IMR-90 (cell line): ENCODE measurements around the gene HLA-B. TPM values are rescaled to one million over a fixed set of nuclear protein-coding genes. Genes with fewer than 3 reads are reported as not detected.

Source experiments
- ATAC-seq: fragments of 200-7000 bp; cut with Tn5 transposase; 2 replicates; pipeline ENCODE4 v1.9.1; 2020; ENCODE audit warnings: low read depth, mild to moderate bottlenecking, moderate library complexity
- BruUV-seq: library from RNA; stranded (reverse); fragments of 400-500 nt; replicated peaks from 2 replicates; lab custom pipeline; 2021; lab: Mats Ljungman, UMichigan
- CTCF ChIA-PET: fragments of 300-600 bp; formaldehyde crosslinking; extraction: SDS; loops from one replicate; lab custom pipeline; 2021; ENCODE audit warnings: antibody characterized with exemption; lab: Yijun Ruan, JAX
- POLR2A ChIA-PET: fragments of 300-600 bp; sonication (Branson Sonifier 250); formaldehyde crosslinking; loops from one replicate; lab custom pipeline; 2022; ENCODE audit warnings: antibody characterized with exemption; ENCODE audit not compliant: unreplicated experiment; lab: Charles Lee
- DNase-seq: peaks from one replicate; pipeline ENCODE4 v3.0.0; 2013
- H2AFZ ChIP-seq: replicated peaks from 2 replicates; pipeline ENCODE3; 2013; ENCODE audit warnings: low read length, mild to moderate bottlenecking; ENCODE audit not compliant: poor library complexity
- H2AK5ac ChIP-seq: 2 replicates; pipeline ENCODE4 v1.6.1; 2013; ENCODE audit warnings: low read depth, low read length, inconsistent platforms
- H2AK9ac ChIP-seq: replicated peaks from 2 replicates; pipeline ENCODE3; 2013; ENCODE audit warnings: mild to moderate bottlenecking, low read depth, low read length, moderate library complexity; ENCODE audit not compliant: poor library complexity
- H2BK120ac ChIP-seq: 2 replicates; pipeline ENCODE4 v1.6.1; 2013; ENCODE audit warnings: low read depth, low read length, inconsistent platforms
- H2BK15ac ChIP-seq: 3 replicates; pipeline ENCODE4 v1.6.1; 2013; ENCODE audit warnings: low read depth, low read length, inconsistent platforms
- H2BK20ac ChIP-seq: 2 replicates; pipeline ENCODE4 v1.6.1; 2013; ENCODE audit warnings: low read depth, mild to moderate bottlenecking, inconsistent platforms, low read length, moderate library complexity
- H2BK5ac ChIP-seq: 2 replicates; pipeline ENCODE4 v1.6.1; 2013; ENCODE audit warnings: mild to moderate bottlenecking, low read depth, low read length, inconsistent platforms; ENCODE audit not compliant: poor library complexity, severe bottlenecking
- H3K14ac ChIP-seq: replicated peaks from 2 replicates; pipeline ENCODE4 v1.6.1; 2013; ENCODE audit warnings: low read depth, low read length, inconsistent platforms
- H3K18ac ChIP-seq: 2 replicates; pipeline ENCODE4 v1.6.1; 2013; ENCODE audit warnings: low read depth, low read length, control low read depth
- H3K23ac ChIP-seq: 2 replicates; pipeline ENCODE4 v1.6.1; 2013; ENCODE audit warnings: low read depth, low read length, inconsistent platforms
- H3K27ac ChIP-seq: 2 replicates; pipeline ENCODE4 v1.5.1; 2013; ENCODE audit warnings: mild to moderate bottlenecking, control low read depth, low read length; ENCODE audit not compliant: insufficient read depth
- H3K27me3 ChIP-seq: 2 replicates; pipeline ENCODE4 v1.6.1; 2013; ENCODE audit warnings: low read length; ENCODE audit not compliant: control insufficient read depth, insufficient read depth
- H3K36me3 ChIP-seq: 2 replicates; pipeline ENCODE4 v1.6.1; 2013; ENCODE audit warnings: low read length, mixed read lengths; ENCODE audit not compliant: control insufficient read depth, insufficient read depth
- H3K4ac ChIP-seq: 2 replicates; pipeline ENCODE4 v1.6.1; 2013; ENCODE audit warnings: low read depth, low read length, inconsistent platforms
- H3K4me1 ChIP-seq: 2 replicates; pipeline ENCODE4 v1.6.1; 2013; ENCODE audit warnings: low read length, mixed read lengths; ENCODE audit not compliant: control insufficient read depth, insufficient read depth
- H3K4me2 ChIP-seq: 2 replicates; pipeline ENCODE4 v1.6.1; 2013; ENCODE audit warnings: low read depth, mild to moderate bottlenecking, control low read depth, low read length, moderate library complexity
- H3K4me3 ChIP-seq: 2 replicates; pipeline ENCODE4 v1.5.1; 2013; ENCODE audit warnings: low read depth, mild to moderate bottlenecking, control low read depth, low read length, moderate library complexity; ENCODE audit not compliant: insufficient read depth
- H3K56ac ChIP-seq: 2 replicates; pipeline ENCODE4 v1.6.1; 2013; ENCODE audit warnings: low read length, inconsistent platforms; ENCODE audit not compliant: insufficient read depth; ENCODE audit errors: extremely low read depth
- H3K79me1 ChIP-seq, 2 experiments: 2 replicates each; pipeline ENCODE4 v1.6.1; 2013; ENCODE audit warnings: low read length in 2 of 2, inconsistent platforms in 1 of 2, low read depth in 1 of 2
- H3K9ac ChIP-seq: 2 replicates; pipeline ENCODE4 v1.6.1; 2013; ENCODE audit warnings: low read depth, low read length, control low read depth
- H3K9me1 ChIP-seq: 2 replicates; pipeline ENCODE4 v1.6.1; 2013; ENCODE audit warnings: low read length, inconsistent platforms; ENCODE audit not compliant: insufficient read depth
- H3K9me3 ChIP-seq: 2 replicates; pipeline ENCODE4 v1.6.1; 2013; ENCODE audit warnings: low read length; ENCODE audit not compliant: control insufficient read depth, insufficient read depth
- H4K20me1 ChIP-seq: 2 replicates; pipeline ENCODE4 v1.6.1; 2013; ENCODE audit warnings: low read length, inconsistent platforms; ENCODE audit not compliant: insufficient read depth
- H4K5ac ChIP-seq: 2 replicates; pipeline ENCODE4 v1.6.1; 2013; ENCODE audit warnings: mild to moderate bottlenecking, low read depth, low read length, control low read depth
- H4K8ac ChIP-seq, 2 experiments: 2 replicates each; pipeline ENCODE4 v1.6.1; 2013; ENCODE audit warnings: low read depth in 2 of 2, low read length in 2 of 2, control low read depth in 1 of 2, inconsistent platforms in 1 of 2
- H4K91ac ChIP-seq: 2 replicates; pipeline ENCODE4 v1.6.1; 2013; ENCODE audit warnings: low read depth, low read length, inconsistent platforms; ENCODE audit not compliant: insufficient read depth
- BHLHE40 ChIP-seq: fragments of 150-350 bp; IDR thresholded peaks from 2 replicates; pipeline ENCODE4 v1.6.1; 2016; ENCODE audit warnings: mild to moderate bottlenecking, low read depth, low read length
- WGBS, 2 experiments: methylation state at CpG; one replicate each; pipeline versions ENCODE4 v1.1.5 to v1.1.7; 2013; ENCODE audit warnings: missing lambda C conversion rate in 2 of 2; ENCODE audit not compliant: insufficient read length in 1 of 2; ENCODE audit errors: extremely low coverage in 2 of 2; 5-methylcytosine and 5-hydroxymethylcytosine counted together
- dilution Hi-C: fragments of 300-500 bp; cut with HindIII; formaldehyde crosslinking; loops from one replicate; pipeline ENCODE4 v1.14.3; 2018; ENCODE audit warnings: low sequenced_read_pairs; ENCODE audit not compliant: unreplicated experiment
- in situ Hi-C: fragments of 300-500 bp; cut with MboI; formaldehyde crosslinking; loops from 3 replicates; pipeline ENCODE4 v1.14.3; 2019; ENCODE audit warnings: low sequenced_read_pairs, inconsistent platforms, mixed read lengths
- intact Hi-C: fragments of 100-400 bp; cut with micrococcal nuclease; formaldehyde crosslinking; loops from 2 replicates; pipeline ENCODE4 v1.10.0; 2022
- polyA plus RNA-seq, 3 experiments: library from polyadenylated mRNA; depleted of rRNA; stranded (reverse); fragments of >200 nt; gene quantifications; 2 replicates each; pipeline ENCODE4 v1.2.3, GENCODE V29; 2012; ENCODE audit warnings: low replicate concordance in 1 of 3
- total RNA-seq: library from RNA; depleted of rRNA; stranded (reverse); fragments of >200 nt; gene quantifications from 2 replicates; pipeline ENCODE4 v1.2.3, GENCODE V29; 2012
- TF ChIP-seq, protein P1 (sequence below): conservative IDR thresholded peaks from 2 replicates; pipeline ENCODE4 v1.5.1; 2012; ENCODE audit warnings: mild to moderate bottlenecking, low read depth, low read length, improper control_type of control experiment

HLA-B gene
- total and polyA plus RNA-seq, 2 of the 4 experiments (the other 2 are of a cell fraction): 44.1 to 309 TPM

DNA sequence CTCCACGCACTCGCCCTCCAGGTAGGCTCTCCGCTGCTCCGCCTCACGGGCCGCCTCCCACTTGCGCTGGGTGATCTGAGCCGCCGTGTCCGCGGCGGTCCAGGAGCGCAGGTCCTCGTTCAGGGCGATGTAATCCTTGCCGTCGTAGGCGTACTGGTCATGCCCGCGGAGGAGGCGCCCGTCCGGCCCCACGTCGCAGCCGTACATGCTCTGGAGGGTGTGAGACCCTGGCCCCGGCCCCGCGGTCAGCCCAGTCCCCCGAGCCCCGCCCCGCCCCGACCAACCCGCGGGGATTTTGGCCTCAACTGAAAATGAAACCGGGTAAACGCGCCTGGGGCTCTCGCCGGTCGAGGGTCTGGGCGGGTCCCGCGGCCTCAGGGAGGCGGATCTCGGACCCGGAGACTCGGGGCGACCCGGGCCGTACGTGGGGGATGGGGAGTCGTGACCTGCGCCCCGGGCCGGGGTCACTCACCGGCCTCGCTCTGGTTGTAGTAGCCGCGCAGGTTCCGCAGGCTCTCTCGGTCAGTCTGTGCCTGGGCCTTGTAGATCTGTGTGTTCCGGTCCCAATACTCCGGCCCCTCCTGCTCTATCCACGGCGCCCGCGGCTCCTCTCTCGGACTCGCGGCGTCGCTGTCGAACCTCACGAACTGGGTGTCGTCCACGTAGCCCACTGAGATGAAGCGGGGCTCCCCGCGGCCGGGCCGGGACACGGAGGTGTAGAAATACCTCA is 598 bp downstream of the HLA-B start:
- Histone ChIP-seq H3K9ac (peak overlapping the region; percentile 48), H2BK5ac (no peak overlapping the region), H2AFZ (peak overlapping the region; percentile 86), H2BK20ac (no peak overlapping the region), H3K9me3 (no peaks in the 10 kb centered on the region), H3K4me1 (peaks cover 4% of the 10 kb centered on the region; the same call in 1 of the 2 replicates), H2BK15ac (no peak overlapping the region), H4K20me1 (peaks cover 7% of the 10 kb centered on the region; the same call in 1 of the 2 replicates), H2BK120ac (no peak overlapping the region), H4K5ac (no peak overlapping the region), H4K91ac (no peak overlapping the region), H3K4me2 (peak overlapping the region; percentile 76), H3K18ac (no peak overlapping the region), H2AK9ac (no peak overlapping the region), H3K79me1 (peaks cover 5 to 17% of the 10 kb centered on the region in 2 experiments; a peak in 3 of 4 replicates), H3K4ac (no peak overlapping the region), H4K8ac (peak overlapping the region in 1 of 2 experiments; percentile 42; a peak in 1 of 4 replicates), H3K36me3 (peaks cover 13% of the 10 kb centered on the region), H3K14ac (no peak overlapping the region; the same call in 1 of the 2 replicates), H3K4me3 (peak overlapping the region; percentile 64), H3K23ac (no peak overlapping the region), H3K27me3 (peaks cover 19% of the 10 kb centered on the region), H3K56ac (no peak overlapping the region), H3K27ac (peak overlapping the region; percentile 32; the same call in 1 of the 2 replicates), H2AK5ac (no peak overlapping the region; the same call in 1 of the 2 replicates), H3K9me1 (peaks cover 11% of the 10 kb centered on the region; the same call in 1 of the 2 replicates)
- intact Hi-C loops (no loop called here), in situ Hi-C loops (no loop called here), dilution Hi-C loops (no loop called here)
- TSS peak; percentile 97 for BruUV-seq
- ChIA-PET POLR2A (no interaction called here), CTCF (no interaction called here)
- ATAC-seq: peak; percentile 79
- peak; percentile 18 for DNase-seq
- no peak for TF ChIP-seq BHLHE40
- TF ChIP-seq, protein P1, sequence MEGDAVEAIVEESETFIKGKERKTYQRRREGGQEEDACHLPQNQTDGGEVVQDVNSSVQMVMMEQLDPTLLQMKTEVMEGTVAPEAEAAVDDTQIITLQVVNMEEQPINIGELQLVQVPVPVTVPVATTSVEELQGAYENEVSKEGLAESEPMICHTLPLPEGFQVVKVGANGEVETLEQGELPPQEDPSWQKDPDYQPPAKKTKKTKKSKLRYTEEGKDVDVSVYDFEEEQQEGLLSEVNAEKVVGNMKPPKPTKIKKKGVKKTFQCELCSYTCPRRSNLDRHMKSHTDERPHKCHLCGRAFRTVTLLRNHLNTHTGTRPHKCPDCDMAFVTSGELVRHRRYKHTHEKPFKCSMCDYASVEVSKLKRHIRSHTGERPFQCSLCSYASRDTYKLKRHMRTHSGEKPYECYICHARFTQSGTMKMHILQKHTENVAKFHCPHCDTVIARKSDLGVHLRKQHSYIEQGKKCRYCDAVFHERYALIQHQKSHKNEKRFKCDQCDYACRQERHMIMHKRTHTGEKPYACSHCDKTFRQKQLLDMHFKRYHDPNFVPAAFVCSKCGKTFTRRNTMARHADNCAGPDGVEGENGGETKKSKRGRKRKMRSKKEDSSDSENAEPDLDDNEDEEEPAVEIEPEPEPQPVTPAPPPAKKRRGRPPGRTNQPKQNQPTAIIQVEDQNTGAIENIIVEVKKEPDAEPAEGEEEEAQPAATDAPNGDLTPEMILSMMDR: 0 out of 2 replicates have a peak, but pooled peaks have one; percentile 8
- WGBS, 2 experiments: 11% methylated on average over 13 of the region's 83 CpGs; no CpG with 5 or more reads in 1 of the 2 experiments
